22Rv1 (cell line): ENCODE results near the gene UBE2H.

ENCODE experiments used
- ZFX ChIP-seq: fragments of 450-650 bp; IDR thresholded peaks from 2 replicates; pipeline ENCODE4 v1.6.1; 2017; ENCODE audit warnings: antibody characterized with exemption, borderline replicate concordance
- TF ChIP-seq, protein P1 (sequence below): fragments of 450-650 bp; IDR thresholded peaks from 2 replicates; pipeline ENCODE4 v1.5.1; 2017; ENCODE audit warnings: mild to moderate bottlenecking

DNA sequence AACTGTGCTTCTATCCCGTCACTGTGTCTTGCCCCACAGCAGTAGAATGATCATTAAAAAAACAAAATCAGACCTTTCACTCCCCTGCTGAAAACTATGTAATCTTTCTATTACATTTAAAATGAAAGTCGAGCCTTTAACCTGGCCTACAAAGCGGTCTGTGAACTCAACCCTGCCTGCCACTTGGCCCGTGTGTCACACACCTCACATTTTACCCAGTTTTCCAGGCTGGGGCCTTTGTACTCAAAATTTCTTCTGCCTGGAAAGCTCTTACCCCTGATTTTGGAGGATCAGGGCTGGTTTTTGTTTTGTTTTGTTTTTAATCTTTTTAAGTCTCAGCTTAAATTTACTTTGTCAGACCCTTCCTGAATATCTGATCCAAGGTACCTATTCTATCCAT lies 82.1 kb downstream of the UBE2H start:
- TF ChIP-seq, protein P1, sequence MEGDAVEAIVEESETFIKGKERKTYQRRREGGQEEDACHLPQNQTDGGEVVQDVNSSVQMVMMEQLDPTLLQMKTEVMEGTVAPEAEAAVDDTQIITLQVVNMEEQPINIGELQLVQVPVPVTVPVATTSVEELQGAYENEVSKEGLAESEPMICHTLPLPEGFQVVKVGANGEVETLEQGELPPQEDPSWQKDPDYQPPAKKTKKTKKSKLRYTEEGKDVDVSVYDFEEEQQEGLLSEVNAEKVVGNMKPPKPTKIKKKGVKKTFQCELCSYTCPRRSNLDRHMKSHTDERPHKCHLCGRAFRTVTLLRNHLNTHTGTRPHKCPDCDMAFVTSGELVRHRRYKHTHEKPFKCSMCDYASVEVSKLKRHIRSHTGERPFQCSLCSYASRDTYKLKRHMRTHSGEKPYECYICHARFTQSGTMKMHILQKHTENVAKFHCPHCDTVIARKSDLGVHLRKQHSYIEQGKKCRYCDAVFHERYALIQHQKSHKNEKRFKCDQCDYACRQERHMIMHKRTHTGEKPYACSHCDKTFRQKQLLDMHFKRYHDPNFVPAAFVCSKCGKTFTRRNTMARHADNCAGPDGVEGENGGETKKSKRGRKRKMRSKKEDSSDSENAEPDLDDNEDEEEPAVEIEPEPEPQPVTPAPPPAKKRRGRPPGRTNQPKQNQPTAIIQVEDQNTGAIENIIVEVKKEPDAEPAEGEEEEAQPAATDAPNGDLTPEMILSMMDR = no peak
- no peak for TF ChIP-seq ZFX
